Kidney epithelial cell (primary cell): ENCODE data around the gene F2. TPM values are rescaled to one million over a fixed set of nuclear protein-coding genes. Genes with fewer than 3 reads are reported as not detected.

Source experiments
- DNase-seq: peaks from one replicate; pipeline ENCODE4 v3.0.0-alpha.2; 2010; ENCODE audit warnings: low read depth
- H3K27me3 ChIP-seq: 2 replicates; pipeline ENCODE4 v1.6.0; 2011; ENCODE audit warnings: low read length; ENCODE audit not compliant: control insufficient read depth, insufficient read depth
- H3K36me3 ChIP-seq: 2 replicates; pipeline ENCODE4 v1.5.1; 2011; ENCODE audit warnings: low read length; ENCODE audit not compliant: control insufficient read depth, insufficient read depth
- H3K4me3 ChIP-seq: 2 replicates; pipeline ENCODE4 v1.5.1; 2011; ENCODE audit warnings: low read depth, mild to moderate bottlenecking, control low read depth, low read length
- total RNA-seq: library from RNA; depleted of rRNA; stranded (reverse); fragments of >200 nt; gene quantifications from 2 replicates; pipeline ENCODE4 v1.2.3, GENCODE V29; 2015
- TF ChIP-seq, protein P1 (sequence below): IDR thresholded peaks from 2 replicates; pipeline ENCODE4 v1.5.1; 2011; ENCODE audit warnings: mild to moderate bottlenecking, moderate library complexity, low read length, control low read depth, inconsistent platforms; ENCODE audit not compliant: insufficient read depth, poor library complexity, severe bottlenecking

Gene F2
- total RNA-seq, 1 donor from 2014 or later: not detected

DNA sequence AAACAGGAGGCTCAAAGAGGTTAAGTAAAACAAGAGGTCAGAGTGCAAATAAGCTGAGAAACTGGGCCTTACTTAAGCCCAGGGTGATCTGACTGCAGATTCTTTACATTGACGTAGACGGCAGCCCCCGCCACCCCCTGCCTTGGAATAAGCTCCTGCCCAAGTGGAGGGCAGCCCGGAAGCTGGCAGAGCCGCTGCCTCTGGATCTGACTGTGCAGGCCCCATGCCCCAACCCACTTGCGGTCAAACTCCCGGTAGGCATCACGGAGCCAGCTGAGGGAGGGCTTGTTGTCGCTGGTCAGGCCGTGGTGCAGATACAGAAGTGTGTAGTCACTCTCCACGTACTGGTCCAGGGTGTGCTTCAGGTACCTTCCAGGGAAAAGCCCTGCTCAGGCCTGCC is 37.2 kb upstream of the F2 start:
- TF ChIP-seq, protein P1, sequence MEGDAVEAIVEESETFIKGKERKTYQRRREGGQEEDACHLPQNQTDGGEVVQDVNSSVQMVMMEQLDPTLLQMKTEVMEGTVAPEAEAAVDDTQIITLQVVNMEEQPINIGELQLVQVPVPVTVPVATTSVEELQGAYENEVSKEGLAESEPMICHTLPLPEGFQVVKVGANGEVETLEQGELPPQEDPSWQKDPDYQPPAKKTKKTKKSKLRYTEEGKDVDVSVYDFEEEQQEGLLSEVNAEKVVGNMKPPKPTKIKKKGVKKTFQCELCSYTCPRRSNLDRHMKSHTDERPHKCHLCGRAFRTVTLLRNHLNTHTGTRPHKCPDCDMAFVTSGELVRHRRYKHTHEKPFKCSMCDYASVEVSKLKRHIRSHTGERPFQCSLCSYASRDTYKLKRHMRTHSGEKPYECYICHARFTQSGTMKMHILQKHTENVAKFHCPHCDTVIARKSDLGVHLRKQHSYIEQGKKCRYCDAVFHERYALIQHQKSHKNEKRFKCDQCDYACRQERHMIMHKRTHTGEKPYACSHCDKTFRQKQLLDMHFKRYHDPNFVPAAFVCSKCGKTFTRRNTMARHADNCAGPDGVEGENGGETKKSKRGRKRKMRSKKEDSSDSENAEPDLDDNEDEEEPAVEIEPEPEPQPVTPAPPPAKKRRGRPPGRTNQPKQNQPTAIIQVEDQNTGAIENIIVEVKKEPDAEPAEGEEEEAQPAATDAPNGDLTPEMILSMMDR: no peak
- DNase-seq: no peak

GRCh38 chr11:46682773-46683752 is 36.0 kb upstream of the F2 start:
- DNase-seq: no peak
- Histone ChIP-seq H3K4me3 (no peak overlapping the region), H3K27me3 (no peaks in the 10 kb centered on the region), H3K36me3 (peaks cover 4% of the 10 kb centered on the region)
- TF ChIP-seq, protein P1: no peak

More for the DNA sequence above, 37.2 kb upstream of the F2 start:
- Histone ChIP-seq H3K4me3 (no peak overlapping the region), H3K27me3 (no peaks in the 10 kb centered on the region), H3K36me3 (peaks cover 4% of the 10 kb centered on the region)

GRCh38 chr11:46684367-46684766 is 34.6 kb upstream of the F2 start:
- Histone ChIP-seq H3K36me3 (peaks cover 4% of the 10 kb centered on the region), H3K4me3 (no peak overlapping the region), H3K27me3 (no peaks in the 10 kb centered on the region)
- DNase-seq: no peak
- TF ChIP-seq, protein P1: no peak

DNA sequence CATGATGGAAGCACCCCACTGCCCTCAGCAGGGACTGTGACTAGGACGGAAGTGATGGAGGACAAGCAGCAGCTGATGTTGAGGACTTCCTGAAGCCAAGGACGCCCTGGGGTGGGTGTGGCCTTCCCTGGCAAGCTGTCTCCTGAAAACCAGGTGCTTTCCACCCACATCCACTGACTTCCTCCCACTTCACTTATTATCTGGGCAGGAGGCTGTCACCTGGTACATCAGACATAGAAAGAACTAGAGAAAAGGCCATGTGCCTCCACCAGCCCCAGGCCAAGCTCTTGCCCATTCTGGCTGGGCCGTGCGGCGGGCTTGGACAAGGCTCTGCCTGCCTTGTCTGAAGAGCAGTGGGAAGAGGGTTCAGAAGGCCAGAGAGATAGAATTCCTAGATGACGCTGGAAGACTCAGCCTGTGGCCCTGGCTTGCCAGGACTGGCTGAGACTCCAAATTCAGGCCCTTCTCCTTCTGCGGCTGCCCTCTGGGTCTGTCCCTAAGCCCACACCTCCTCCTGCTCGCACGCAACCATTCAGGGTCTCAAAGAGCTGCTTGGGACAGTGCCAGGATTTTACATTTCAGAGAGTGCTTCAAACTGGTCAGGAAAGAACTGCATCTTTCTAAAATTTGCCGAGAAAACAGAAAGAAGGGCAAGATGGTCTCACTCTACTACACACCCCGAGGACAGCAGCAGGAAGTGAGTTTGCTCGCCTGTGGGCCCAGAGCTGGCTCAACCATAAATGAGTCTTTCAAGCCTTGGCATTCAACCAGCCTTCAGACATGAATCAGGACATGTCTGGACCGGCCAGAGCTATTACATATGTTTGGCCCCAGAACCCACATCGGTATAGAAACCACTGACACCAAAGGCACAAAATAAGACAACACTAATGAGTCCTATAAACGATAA is 31.9 kb upstream of the F2 start:
- Histone ChIP-seq H3K36me3 (no peaks in the 10 kb centered on the region), H3K4me3 (no peak overlapping the region)

GRCh38 chr11:46690702-46691101 is 28.3 kb upstream of the F2 start:
- DNase-seq: no peak
- H3K27me3 ChIP-seq: no peaks in the 10 kb centered on the region
- H3K4me3 ChIP-seq: no peak overlapping the region
- peaks cover 3% of the 10 kb centered on the region for H3K36me3 ChIP-seq
- TF ChIP-seq, protein P1: no peak

More for the DNA sequence above, 31.9 kb upstream of the F2 start:
- H3K27me3 ChIP-seq: no peaks in the 10 kb centered on the region
- TF ChIP-seq, protein P1: no peak
- DNase-seq: no peak
